ENCODE measurements around the gene TMEM54. TPM values are rescaled to one million over a fixed set of nuclear protein-coding genes. Genes with fewer than 3 reads are reported as not detected.

The TMEM54 gene
- polyA plus RNA-seq, 3 donors: 6.1 to 7.9 (median 7.7) TPM

DNA sequence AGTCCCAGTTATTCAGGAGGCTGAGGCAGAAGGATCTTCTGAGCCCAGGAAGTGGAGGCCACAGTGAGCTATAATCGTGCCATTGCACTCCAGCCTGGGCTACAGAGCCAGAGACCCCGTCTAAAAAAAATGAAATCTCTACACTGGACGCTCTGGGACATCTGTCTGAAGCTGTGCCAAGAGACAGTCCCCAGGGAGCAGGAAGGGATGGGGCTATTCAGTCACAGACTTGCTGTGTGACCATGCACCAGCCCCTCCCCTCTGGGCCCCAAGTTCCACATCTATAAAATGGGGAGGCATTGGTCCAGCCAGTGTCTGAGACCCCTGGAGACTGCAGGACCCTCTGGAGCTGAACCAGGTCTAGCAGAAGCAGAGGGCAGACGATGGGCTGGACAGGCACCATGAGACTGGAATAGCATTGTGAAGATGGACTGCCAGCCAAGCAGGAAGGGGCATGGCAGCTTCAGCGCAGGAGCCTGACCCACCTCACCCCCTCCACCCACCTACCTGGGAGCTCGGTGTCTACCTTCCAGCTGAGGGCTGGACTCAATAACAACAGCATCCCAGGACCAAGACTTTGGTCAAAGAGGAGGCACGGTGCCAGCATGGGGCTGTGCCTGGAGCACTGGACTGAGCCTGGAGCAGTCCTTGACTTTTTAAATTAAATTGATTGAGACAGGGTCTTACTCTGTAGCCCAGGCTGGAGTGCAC is 1.4 kb downstream of the TMEM54 start:
- DNase-seq (ENCODE audit: extremely low read depth in 1 of 11, low read depth in 9 of 11, low spot score in 4 of 11): no peak

DNA sequence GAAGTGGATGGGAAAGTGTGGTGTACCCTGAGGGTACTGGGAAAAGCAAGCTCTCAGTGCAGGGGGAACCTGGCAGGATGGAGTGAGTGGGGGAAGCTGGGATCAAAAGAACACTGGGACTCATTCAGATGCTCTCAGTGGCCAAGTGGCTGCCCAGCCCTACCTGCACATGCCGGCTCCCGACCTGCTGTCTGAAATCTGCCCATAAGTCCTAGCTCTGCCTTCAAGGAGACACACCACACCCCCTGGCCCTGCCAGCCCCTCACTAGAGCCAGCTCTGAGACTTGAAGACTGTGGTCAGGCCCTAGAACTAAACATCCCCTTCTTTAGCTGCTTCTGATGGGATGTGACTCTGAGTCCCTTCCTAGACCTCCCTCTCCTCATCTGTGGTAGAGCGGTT is 2.2 kb downstream of the TMEM54 start:
- no peak for DNase-seq (ENCODE audit: extremely low read depth in 1 of 11, low read depth in 9 of 11, low spot score in 4 of 11)

DNA sequence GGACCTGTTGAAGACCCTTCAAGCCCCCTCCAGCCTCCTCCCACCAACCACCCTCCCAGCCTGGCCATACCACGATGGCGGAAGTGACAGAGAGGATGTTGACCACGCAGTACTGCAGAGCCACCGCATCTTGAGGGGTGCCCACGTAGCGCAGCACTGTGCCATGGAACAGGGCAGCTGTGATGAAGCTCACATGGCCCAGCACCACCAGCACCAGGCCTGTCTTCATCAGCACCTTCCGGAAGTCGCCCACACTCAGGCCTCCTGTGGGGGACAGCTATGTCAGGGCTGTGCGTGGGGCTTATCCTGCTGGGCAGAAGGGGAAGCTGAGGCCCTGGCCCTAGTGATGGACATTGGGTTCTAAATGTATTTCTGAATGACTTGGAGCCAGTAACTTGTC is 3.1 kb downstream of the TMEM54 start:
- DNase-seq (ENCODE audit: extremely low read depth in 1 of 11, low read depth in 9 of 11, low spot score in 4 of 11): no peak

DNA sequence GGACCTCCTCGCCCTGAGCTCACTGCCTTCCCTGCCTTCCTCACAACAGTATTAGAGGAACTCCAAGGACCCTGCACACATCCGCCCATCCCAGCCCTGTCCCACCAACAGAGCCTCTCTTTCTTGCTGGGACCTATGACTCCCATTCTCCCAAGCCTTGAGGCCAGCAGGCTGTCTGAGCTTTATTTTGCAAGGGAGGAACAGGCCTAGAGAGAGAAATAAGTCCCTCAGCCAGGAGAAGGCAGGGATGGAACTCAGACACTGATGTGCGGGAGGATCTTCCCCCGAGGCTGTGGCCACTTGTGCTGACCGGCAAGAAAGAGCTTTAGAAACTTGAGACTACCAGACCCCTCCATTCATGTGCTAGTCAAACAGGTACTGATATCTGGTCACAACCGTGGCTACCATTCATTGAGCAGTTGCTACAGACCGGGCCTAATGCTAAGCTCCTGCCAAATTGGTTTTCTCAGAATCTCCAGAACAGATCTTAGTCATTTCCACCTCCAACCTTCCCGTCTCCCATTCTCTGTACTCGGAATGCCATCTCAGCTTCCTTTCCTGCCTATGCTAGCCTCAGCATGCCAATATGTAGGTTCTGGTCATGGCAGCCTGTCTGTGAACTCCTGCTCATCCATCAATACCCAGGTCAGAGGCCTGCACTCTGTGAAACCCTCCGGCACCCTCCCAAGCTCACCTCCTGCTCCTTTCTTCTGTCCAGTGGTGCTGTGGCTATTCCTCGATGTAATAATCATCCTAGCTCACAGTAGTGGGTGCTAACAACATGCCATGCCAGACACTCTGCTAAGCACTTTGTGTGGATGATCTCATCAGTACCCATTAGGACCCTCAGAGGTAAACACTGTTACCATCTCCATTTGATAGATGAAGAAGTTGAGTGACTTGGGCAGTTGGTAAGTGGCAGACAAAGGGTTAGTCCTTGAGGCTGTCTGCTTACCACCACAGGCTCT is 3.8 kb downstream of the TMEM54 start:
- no peak for DNase-seq (ENCODE audit: extremely low read depth in 1 of 11, low read depth in 9 of 11, low spot score in 4 of 11)

DNA sequence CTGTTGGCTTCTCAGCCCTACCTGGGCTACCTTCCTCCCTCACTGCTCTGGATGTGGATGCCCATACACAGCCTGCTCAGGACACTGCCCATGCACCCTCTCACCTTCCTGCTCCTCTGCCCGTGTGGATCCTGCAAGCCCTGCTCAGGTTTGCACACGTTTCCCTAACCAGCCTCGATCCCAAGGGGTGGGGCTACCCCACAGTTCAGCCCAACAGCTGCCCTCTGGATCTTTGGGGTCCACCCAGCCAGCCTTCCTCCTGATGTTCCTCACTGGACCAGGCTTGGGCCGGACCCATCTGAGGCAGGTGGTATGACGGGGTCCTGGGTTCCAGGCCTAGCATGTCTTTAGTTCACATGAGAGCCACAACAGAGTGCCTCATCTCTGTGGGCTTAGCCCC is 4.7 kb downstream of the TMEM54 start:
- DNase-seq (ENCODE audit: extremely low read depth in 1 of 11, low read depth in 9 of 11, low spot score in 4 of 11): no peak

DNA sequence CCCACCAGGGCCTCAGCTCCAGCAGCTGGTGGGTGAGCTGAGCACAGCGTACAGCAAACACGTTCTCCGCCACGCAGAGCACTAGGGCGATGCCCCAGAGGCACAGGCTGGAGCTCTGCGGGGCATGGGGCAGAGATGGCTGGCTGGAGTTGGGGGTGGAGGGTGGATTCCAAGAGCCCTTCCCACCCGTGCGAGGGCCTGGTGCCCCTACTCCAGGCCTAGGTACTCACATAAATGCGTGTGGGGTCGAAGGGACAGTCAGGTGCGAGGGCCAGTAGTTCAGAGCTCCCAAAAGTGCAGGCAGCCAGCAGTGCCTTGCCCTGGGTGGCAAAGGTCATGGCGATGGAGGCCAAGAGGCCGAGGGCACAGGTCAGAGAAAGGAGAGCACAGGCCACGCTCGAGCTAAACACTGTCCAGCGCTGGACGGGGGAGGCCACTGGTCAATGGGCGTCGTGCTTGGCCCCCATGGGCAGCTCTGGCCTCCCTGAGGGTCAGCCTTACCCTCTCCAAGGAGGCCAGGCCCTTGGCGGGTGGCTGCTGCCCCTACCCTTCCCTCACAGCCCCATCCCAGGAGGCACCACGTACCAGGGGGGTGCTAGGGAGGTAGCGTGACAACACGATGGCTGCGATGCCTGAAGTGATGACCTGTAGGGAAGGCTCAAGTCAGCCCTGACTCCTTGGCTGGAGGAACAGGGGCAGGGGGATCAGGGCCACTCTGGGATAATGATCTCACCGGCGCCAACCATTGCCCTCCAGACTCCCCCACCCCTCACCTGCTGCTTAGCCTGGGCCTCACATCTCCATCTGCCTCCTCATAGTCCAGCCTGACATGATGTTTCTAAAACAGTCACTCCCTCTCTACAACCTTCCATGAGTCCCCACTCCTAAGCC is 5.6 kb downstream of the TMEM54 start:
- no peak for DNase-seq (ENCODE audit: extremely low read depth in 1 of 11, low read depth in 9 of 11, low spot score in 4 of 11)

DNA sequence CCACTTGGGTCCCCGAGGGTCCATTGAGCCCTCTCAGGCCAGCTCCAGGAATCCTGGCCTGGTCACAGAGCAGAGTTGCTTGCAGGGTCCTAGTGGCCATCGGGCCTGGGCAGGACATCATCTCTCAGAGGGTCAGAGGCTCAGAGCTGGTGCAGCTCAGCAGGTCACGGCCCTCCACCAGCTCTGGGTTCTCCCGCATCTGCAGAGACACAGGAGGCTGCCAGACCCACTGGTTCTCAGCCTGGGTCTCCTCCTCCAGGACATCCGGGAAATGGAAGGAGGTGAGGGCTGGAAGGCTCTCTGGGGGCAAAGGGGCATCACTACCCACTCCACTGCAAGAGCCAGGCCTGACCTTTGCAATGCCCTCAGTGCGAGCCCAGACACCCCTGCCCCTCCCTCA is 6.5 kb downstream of the TMEM54 start:
- DNase-seq (ENCODE audit: extremely low read depth in 1 of 11, low read depth in 9 of 11, low spot score in 4 of 11): no peak

DNA sequence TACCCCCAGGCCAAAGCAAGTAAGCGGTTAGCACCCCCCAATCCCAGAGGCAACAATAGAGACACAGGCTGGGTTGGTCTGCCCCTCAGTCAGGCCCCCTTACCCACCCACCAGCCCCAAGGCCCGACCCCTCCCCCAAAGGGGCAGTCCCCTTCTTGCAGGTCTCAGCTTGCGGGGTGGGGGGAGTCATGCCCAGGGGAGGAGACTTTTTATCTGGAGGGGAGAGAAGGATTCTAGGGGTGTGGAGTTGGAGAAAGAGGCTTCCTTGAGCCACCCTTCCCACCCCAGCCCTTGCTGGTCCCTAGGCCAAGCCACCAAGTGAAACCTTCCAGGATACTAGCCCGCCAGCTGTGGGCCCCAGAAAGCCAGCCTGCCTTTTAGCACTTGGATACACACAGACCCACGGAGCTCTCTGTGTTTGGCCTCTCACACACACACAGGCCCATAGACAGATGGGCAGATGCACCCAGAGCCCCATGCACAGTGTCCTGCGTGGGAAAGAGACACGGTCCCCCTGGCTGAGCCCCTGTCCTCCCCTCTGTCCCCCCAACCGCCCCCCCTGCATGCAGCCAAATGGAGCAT is 7.1 kb downstream of the TMEM54 start:
- no peak for DNase-seq (ENCODE audit: extremely low read depth in 1 of 11, low read depth in 9 of 11, low spot score in 4 of 11)

DNA sequence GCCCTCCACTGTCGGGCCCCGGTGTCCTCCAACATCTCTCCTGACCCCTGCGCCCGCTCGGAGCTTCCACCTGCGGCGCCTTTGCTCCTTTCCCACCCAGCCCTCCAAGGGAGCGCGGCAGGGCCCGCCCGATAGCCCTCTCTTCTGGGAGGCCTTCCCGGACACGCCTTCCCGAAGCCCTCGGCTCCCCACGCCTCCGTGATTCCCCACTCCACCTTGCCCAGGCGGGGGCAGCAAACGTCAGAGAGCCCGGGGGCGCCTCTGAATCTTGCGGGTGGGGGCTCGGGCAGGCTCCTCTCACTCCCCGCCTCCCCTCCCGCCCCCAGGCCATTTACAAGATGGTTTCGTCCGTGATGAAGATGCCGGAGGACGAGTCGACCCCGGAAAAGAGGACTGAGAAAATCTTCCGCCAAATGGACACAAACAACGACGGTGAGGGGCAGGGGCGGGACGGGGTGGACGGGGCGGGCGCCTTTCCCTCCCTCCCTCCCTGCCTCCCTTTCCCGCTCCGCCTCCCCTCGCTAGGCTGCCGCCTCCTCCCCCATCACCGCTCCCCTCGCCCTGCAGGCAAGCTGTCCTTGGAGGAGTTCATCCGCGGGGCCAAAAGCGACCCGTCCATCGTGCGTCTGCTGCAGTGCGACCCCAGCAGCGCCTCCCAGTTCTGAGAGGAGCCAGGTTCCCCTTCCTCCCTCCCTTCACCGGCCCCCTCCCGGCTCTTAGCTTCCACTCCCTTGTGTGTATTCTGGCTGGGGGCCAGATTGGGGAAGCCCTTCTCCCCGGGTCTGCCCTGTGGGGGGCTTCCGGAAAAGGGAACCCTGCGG is 7.8 kb downstream of the TMEM54 start:
- no peak for DNase-seq (ENCODE audit: extremely low read depth in 1 of 11, low read depth in 9 of 11, low spot score in 4 of 11)

DNA sequence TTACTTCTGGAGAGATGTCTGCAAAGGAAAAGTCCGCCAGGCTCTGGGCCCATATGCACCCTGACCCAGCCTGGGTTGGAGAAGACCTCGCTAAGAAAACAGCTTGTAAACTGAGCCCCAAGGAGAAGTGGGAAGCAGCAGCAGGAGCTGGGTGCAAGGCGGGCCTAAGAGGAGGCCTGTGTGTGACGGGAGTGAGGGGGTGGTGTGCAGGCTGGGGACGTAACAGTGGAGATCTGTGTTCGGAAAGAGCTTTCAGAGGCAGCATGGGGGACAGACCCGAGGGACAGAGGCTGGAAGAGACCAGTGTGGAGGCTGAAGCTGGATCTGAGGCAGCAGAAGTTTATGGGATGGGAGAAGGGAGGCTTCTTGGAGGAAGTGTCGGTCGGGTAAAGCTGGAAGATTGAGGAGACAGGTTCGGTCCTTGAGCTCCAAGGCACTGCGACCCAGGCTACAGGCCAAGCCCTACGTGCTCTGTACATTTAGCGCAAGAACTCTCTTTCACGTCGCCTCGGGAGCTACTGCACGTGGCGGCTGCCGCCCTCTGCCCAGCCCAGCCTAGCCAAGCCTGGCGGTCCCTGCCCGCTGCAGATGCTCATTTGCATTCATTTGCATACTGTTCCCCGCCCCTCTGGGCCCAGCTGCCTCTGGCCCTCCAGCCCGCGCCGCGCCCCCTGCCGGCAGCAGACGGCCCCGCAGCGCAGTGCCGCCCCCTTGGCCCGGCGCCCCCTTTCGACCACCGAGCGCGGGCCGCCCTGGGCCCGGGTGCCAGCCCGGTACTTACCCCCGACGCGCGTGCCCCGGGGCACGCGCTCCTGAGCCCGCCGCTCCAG is 8.6 kb downstream of the TMEM54 start:
- no peak for DNase-seq (ENCODE audit: extremely low read depth in 1 of 11, low read depth in 9 of 11, low spot score in 4 of 11)

DNA sequence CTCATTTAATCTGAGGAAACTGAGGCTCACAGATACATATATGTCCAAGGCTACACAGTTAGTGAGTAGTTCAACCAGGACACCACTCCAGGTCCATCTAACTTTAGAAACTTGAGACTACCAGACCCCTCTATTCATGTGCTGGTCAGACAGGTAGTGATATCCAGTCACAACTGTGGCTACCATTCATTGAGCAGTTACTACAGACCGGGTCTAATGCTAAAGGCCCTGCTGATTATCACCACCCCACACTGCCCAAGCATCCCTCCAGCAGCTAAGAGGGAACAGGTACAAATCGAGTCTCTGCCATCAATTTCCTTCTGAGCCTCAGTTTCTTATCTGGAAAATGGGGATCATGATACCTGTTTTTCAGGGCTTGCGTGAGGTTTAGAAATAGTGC is 9.6 kb downstream of the TMEM54 start:
- no peak for DNase-seq (ENCODE audit: extremely low read depth in 1 of 11, low read depth in 9 of 11, low spot score in 4 of 11)

DNA sequence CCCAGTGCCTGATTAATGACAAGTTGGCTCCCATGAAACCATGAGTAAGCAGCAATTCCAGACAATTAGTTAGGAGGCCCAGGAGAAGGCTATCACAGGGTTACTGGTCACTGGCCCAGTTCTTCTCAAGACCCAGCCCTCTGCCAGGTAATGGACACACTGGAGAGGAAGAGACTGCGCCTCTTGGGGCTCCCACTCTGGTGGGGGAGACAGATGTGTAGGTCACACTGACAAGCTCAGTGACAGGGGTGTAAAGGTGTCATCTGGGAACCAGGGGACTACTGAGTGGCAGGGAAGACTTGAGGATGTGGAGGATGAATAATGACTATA is 10.0 kb downstream of the TMEM54 start:
- no peak for DNase-seq (ENCODE audit: extremely low read depth in 1 of 11, low read depth in 9 of 11, low spot score in 4 of 11)

DNA sequence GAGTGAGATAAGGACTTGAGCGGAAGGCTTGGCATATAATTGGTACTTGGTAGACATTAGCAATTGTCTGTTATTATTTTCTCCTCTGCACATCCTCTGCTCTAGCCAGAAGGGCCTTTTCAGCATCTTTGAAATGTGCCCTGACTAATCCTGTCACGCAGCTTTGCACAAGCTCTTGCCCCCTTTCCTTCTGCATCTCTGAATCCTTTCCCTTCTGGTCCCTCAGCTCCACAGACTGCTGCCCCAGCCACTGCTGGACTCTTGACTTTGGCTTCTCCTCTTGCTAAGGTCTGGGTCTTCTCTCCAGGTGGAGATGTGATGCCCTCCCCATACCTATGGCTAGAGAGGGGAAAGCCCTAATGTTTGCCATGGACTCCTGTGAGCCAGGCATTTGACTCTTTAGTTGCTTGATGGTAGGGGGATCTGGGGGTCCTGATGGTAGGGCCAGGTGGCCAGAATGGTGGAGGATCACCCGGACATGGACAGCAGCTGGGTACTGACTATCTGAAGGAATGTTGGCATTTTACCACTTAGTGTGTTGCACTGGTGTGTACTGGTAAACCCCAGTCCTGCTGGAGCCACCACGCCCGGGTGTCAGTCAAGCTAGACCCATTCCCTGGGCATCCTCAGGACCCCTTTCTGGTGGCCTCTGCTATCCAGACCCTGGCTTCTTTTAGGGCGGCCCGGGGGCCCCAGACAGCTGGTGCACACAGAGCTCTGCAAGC is 10.5 kb downstream of the TMEM54 start:
- DNase-seq (ENCODE audit: extremely low read depth in 1 of 11, low read depth in 9 of 11, low spot score in 4 of 11): no peak

DNA sequence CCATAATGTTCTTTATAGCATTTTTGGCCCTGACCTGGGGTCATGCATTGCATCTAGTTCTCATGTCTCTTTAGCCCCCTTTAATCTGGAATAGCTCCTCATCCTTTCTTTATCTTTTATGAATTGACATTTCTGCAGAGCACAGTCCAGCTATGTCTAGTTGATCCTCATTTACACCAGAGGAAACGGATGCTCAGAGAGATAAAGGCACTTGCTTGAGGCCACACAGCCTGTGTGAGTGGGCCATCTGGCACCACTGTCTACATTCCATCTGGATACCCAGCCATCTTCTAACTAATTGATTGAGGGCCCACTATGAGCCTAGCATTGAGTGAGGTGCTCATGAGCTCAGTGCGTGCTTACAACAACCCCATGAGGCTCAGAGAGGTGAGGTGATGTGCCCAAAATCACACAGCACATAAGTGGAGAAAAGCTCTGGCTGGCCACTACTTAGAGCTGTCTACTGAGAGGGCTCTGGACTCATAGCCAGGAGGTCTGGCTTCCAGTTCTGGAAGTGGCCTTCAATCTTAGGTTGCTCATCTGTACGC is 11.4 kb downstream of the TMEM54 start:
- no peak for DNase-seq (ENCODE audit: extremely low read depth in 1 of 11, low read depth in 9 of 11, low spot score in 4 of 11)

DNA sequence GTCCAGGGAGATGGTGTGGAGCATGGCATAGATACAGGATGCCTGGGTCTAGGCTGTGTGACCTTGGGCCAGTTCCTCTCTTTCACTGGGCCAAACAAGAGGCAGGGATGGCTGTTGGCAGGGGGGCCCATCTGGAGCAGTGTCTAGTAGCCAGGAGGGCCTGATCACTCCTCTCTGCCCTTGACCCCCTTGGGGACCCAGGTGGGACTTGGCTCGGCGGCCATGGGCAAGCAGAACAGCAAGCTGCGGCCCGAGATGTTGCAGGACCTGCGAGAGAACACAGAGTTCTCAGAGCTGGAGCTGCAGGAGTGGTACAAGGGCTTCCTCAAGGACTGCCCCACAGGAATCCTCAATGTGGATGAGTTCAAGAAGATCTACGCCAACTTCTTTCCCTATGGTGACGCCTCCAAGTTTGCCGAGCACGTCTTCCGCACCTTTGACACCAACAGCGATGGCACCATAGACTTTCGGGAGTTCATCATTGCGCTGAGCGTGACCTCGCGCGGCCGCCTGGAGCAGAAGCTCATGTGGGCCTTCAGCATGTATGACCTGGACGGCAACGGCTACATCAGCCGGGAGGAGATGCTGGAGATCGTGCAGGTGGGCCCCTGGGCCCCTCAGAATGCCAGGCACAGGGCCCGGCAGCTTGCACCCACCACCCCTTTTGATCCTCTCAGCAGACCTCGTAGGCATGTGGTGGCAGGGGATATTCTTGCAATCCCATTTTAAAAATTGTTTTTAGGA is 12.3 kb downstream of the TMEM54 start:
- no peak for DNase-seq (ENCODE audit: extremely low read depth in 1 of 11, low read depth in 9 of 11, low spot score in 4 of 11)

DNA sequence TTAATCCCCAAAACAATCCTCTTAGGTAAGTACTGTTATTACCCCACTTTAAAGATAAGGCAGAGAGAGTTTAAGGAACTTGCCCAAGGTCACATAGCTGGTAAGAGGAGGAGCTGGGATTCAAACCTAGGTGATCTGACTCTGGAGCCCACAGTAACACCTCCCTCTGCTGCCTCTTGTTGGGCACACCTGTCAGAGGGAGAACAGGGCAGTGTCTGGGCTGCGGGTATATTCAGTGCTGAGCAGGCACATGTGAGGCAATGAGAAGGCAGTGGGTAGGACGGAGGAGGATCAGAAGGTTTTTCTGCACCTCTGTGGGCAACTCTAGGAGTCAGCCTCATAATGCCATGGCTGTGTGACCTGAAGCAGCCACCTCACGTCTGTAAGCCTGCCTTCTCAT is 13.1 kb downstream of the TMEM54 start:
- DNase-seq (ENCODE audit: extremely low read depth in 1 of 11, low read depth in 9 of 11, low spot score in 4 of 11): no peak

All from renal cortex interstitium (tissue), 11 donors.